Aorta (tissue), 4 donors: Measurements from ENCODE around the gene GPHN. TPM values are rescaled to one million over a fixed set of nuclear protein-coding genes. Genes with fewer than 3 reads are reported as not detected.

ENCODE experiments used
- polyA plus RNA-seq, 2 donors: library from polyadenylated mRNA; stranded (reverse); fragments of 200-250 nt; gene quantifications; one replicate each; pipeline ENCODE4 v1.2.3, GENCODE V29; 2013
- total RNA-seq, 2 donors: library from RNA; stranded (reverse); fragmentation: NEBNext Ultra II Directional; extraction: Animal tissue kit (Norgen Biotek cat#: 25700); gene quantifications; one replicate each; pipeline ENCODE4 v1.2.1, GENCODE V29; 2021
- donor health status: healthy with polysubstance abuse.
- donor health status: Bipolar disorder and iron deficiency.
- donor health status: DM: no; HTN: no; CAD: no.
- donor health status: DM: yes; HTN: yes; CAD: no.

Gene GPHN
- total and polyA plus RNA-seq, 4 donors = 6.3 to 22.2 (median 14.4) TPM

Other genes with a start within 250 kb of the GPHN start
- gene CCDC196, start 21.8 kb upstream of the GPHN start, total RNA-seq = not detected
- not detected for gene CCDC196, start 21.8 kb upstream of the GPHN start, polyA plus RNA-seq